ENCODE data around the gene ANK3. TPM values are rescaled to one million over a fixed set of nuclear protein-coding genes. Genes with fewer than 3 reads are reported as not detected.

ANK3 gene
- polyA plus RNA-seq, 1 donor (not counting 4 experiments of a cell fraction or from before 2014, with no cell fraction given) = 8.3 TPM

- dilution Hi-C loops (cut with MboI; ENCODE audit: extremely low pct_ligation_motif_present, low sequenced_read_pairs) = no loop called here
- TF ChIP-seq EZH2 (IDR thresholded peaks at IDR 0.05; ENCODE audit: low read length) (no peak), CTCF (optimal IDR thresholded peaks at IDR 0.05 in 1 of 3, IDR thresholded peaks at IDR 0.05 in 1 of 3, conservative IDR thresholded peaks at IDR 0.05 in 1 of 3; ENCODE audit: extremely low read depth in 1 of 3, insufficient read depth in 2 of 3, low read length in 3 of 3) (no peak)
- FAIRE-seq (no peak), DNase-seq (ENCODE audit: low read depth, low spot score) (no peak)
- Histone ChIP-seq H3K79me2 (ENCODE audit: control insufficient read depth, insufficient read depth, low read length) (no peaks in the 10 kb centered on the region), H3K4me1 (ENCODE audit: control insufficient read depth, extremely low read depth, insufficient read depth, low read length) (peaks cover 7% of the 10 kb centered on the region), H3K9me3 (ENCODE audit: control insufficient read depth, low read depth, low read length) (no peaks in the 10 kb centered on the region), H3K4me3 (ENCODE audit: control insufficient read depth in 2 of 3, extremely low read depth in 1 of 3, insufficient read depth in 2 of 3, low read depth in 1 of 3, low read length in 3 of 3) (no peak overlapping the region), H3K27ac (ENCODE audit: control insufficient read depth, insufficient read depth, low read length) (no peak overlapping the region), H3K4me2 (ENCODE audit: control insufficient read depth, extremely low read depth, insufficient read depth, low read depth, low read length) (no peak overlapping the region), H2AFZ (ENCODE audit: control insufficient read depth, low read length) (no peak overlapping the region), H4K20me1 (ENCODE audit: control insufficient read depth, extremely low read depth, insufficient read depth, low read length) (no peaks in the 10 kb centered on the region), H3K36me3 (ENCODE audit: control insufficient read depth in 2 of 2, extremely low read depth in 1 of 2, insufficient read depth in 2 of 2, low read length in 2 of 2) (no peaks in the 10 kb centered on the region), H3K9ac (ENCODE audit: control insufficient read depth, extremely low read depth, insufficient read depth, low read length) (no peak overlapping the region), H3K9me1 (ENCODE audit: control insufficient read depth, extremely low read depth, insufficient read depth, low read length) (no peaks in the 10 kb centered on the region), H3K27me3 (ENCODE audit: control insufficient read depth, extremely low read depth, insufficient read depth, low read length) (no peaks in the 10 kb centered on the region)
These were observed 252.2 kb downstream of the ANK3 start for GRCh38 chr10:60137292-60137992.

- Histone ChIP-seq H3K4me1 (ENCODE audit: control insufficient read depth, extremely low read depth, insufficient read depth, low read length) (peaks cover 8% of the 10 kb centered on the region), H3K27ac (ENCODE audit: control insufficient read depth, insufficient read depth, low read length) (no peak overlapping the region), H3K4me3 (ENCODE audit: control insufficient read depth in 2 of 3, extremely low read depth in 1 of 3, insufficient read depth in 2 of 3, low read depth in 1 of 3, low read length in 3 of 3) (no peak overlapping the region), H3K36me3 (ENCODE audit: control insufficient read depth in 2 of 2, extremely low read depth in 1 of 2, insufficient read depth in 2 of 2, low read length in 2 of 2) (no peaks in the 10 kb centered on the region), H3K79me2 (ENCODE audit: control insufficient read depth, insufficient read depth, low read length) (no peaks in the 10 kb centered on the region), H3K9me1 (ENCODE audit: control insufficient read depth, extremely low read depth, insufficient read depth, low read length) (no peaks in the 10 kb centered on the region), H3K27me3 (ENCODE audit: control insufficient read depth, extremely low read depth, insufficient read depth, low read length) (no peaks in the 10 kb centered on the region), H3K9ac (ENCODE audit: control insufficient read depth, extremely low read depth, insufficient read depth, low read length) (no peak overlapping the region), H4K20me1 (ENCODE audit: control insufficient read depth, extremely low read depth, insufficient read depth, low read length) (no peaks in the 10 kb centered on the region), H2AFZ (ENCODE audit: control insufficient read depth, low read length) (no peak overlapping the region), H3K4me2 (ENCODE audit: control insufficient read depth, extremely low read depth, insufficient read depth, low read depth, low read length) (no peak overlapping the region), H3K9me3 (ENCODE audit: control insufficient read depth, low read depth, low read length) (no peaks in the 10 kb centered on the region)
- DNase-seq (ENCODE audit: low read depth, low spot score) (no peak), FAIRE-seq (no peak)
- dilution Hi-C loops (cut with MboI; ENCODE audit: extremely low pct_ligation_motif_present, low sequenced_read_pairs) = no loop called here
- TF ChIP-seq CTCF (optimal IDR thresholded peaks at IDR 0.05 in 1 of 3, IDR thresholded peaks at IDR 0.05 in 1 of 3, conservative IDR thresholded peaks at IDR 0.05 in 1 of 3; ENCODE audit: extremely low read depth in 1 of 3, insufficient read depth in 2 of 3, low read length in 3 of 3) = no peak
- TF ChIP-seq EZH2 (IDR thresholded peaks at IDR 0.05; ENCODE audit: low read length) = no peak
These were observed 254.7 kb downstream of the ANK3 start for GRCh38 chr10:60135020-60135419.

All from keratinocyte (primary cell).